Activated CD8-positive, alpha-beta T cell treated with anti-CD3 and anti-CD28 coated beads, Interleukin-2, amount 10 ng/mL, durations not matched to agents 7 days and 5 days (primary cell): ENCODE measurements around the gene TMEM167A. TPM values are rescaled to one million over a fixed set of nuclear protein-coding genes. Genes with fewer than 3 reads are reported as not detected.

Experiments used
- ATAC-seq: fragments of 150-1000 bp; cut with Tn5 transposase; one replicate; pipeline ENCODE4 v1.10.0; 2021; ENCODE audit warnings: moderate library complexity
- CTCF ChIA-PET: fragments of 350-600 bp; sonication (Branson Sonifier 250); formaldehyde crosslinking; loops from one replicate; lab custom pipeline; 2021; ENCODE audit warnings: antibody characterized with exemption; lab: Charles Lee
- POLR2A ChIA-PET: fragments of 350-600 bp; sonication (Branson Sonifier 250); formaldehyde crosslinking; loops from one replicate; lab custom pipeline; 2021; ENCODE audit warnings: antibody characterized with exemption; lab: Charles Lee
- DNase-seq: peaks from one replicate; pipeline ENCODE4 v3.0.0-alpha.2; 2020
- H3K27ac Mint-ChIP-seq: one replicate; pipeline ENCODE4 v1.8.0; 2021; ENCODE audit warnings: mild to moderate bottlenecking, mixed read lengths
- H3K27me3 Mint-ChIP-seq: one replicate; pipeline ENCODE4 v1.8.0; 2021; ENCODE audit warnings: low read depth, mixed read lengths
- H3K36me3 Mint-ChIP-seq: one replicate; pipeline ENCODE4 v1.8.0; 2021; ENCODE audit warnings: low read depth, mixed read lengths
- H3K4me1 Mint-ChIP-seq: one replicate; pipeline ENCODE4 v1.8.0; 2021; ENCODE audit warnings: low read depth, mixed read lengths
- H3K4me3 Mint-ChIP-seq: one replicate; pipeline ENCODE4 v1.8.0; 2021; ENCODE audit warnings: mild to moderate bottlenecking, mixed read lengths
- H3K9me3 Mint-ChIP-seq: one replicate; pipeline ENCODE4 v1.8.0; 2022; ENCODE audit warnings: mixed read lengths; ENCODE audit not compliant: insufficient read depth
- total RNA-seq, 2 experiments: library from RNA; stranded (reverse); gene quantifications; one replicate each; pipeline ENCODE4 v1.2.3, GENCODE V29; 2021

The TMEM167A gene
- total RNA-seq, result 10 to 100 TPM; 76.6 to 80.1 TPM

- H3K27me3 Mint-ChIP-seq, result no peaks in the 10 kb centered on the region
- H3K27ac Mint-ChIP-seq, result peak within 1 kb of the TSS; percentile 97
- H3K4me1 Mint-ChIP-seq, result peaks cover 41% of the 10 kb centered on the region
- CTCF ChIA-PET, result interaction anchor here (0.9 to 1.4 kb wide), 3 partner anchors 18 to 727 kb away, joined by 3 to 4 read pairs (median 4); no protein-coding TSS in a partner anchor
- POLR2A ChIA-PET, result interaction anchor here (0.6 to 1.6 kb wide), 11 partner anchors 11 to 542 kb away, joined by 3 to 6 read pairs (median 3); no protein-coding TSS in a partner anchor
- DNase-seq (peak; percentile 97), ATAC-seq (peak; percentile 100)
- H3K9me3 Mint-ChIP-seq, result no peaks in the 10 kb centered on the region
- H3K4me3 Mint-ChIP-seq, result peak within 1 kb of the TSS; percentile 90
- H3K36me3 Mint-ChIP-seq, result peaks cover 32% of the 10 kb centered on the region
Observed at GRCh38 chr5:83076742-83077661, at the start of gene TMEM167A, which contains the start of gene XRCC4. Gene TMEM167A (minus strand): TSS chr5:83077394. CDS start chr5:83077323, 71 bp downstream. Gene XRCC4 (plus strand): TSS chr5:83077547. CDS start chr5:83104920, 27,373 bp downstream.

- no peak overlapping the region for H3K27ac Mint-ChIP-seq
- no peaks in the 10 kb centered on the region for H3K4me1 Mint-ChIP-seq
- DNase-seq (no peak), ATAC-seq (no peak)
- ChIA-PET POLR2A (no interaction called here), CTCF (no interaction called here)
- H3K27me3 Mint-ChIP-seq, result no peaks in the 10 kb centered on the region
- H3K9me3 Mint-ChIP-seq, result no peaks in the 10 kb centered on the region
- no peak overlapping the region for H3K4me3 Mint-ChIP-seq
- H3K36me3 Mint-ChIP-seq, result peaks cover 13% of the 10 kb centered on the region
Observed at GRCh38 chr5:83126501-83126900, 49.3 kb upstream of the TMEM167A start.

GRCh38 chr5:83125560-83125959 lies 48.4 kb upstream of the TMEM167A start:
- Mint-ChIP-seq H3K27ac (no peak overlapping the region), H3K4me3 (no peak overlapping the region)
- CTCF ChIA-PET, result no interaction called here

GRCh38 chr5:83124593-83124992 lies 47.4 kb upstream of the TMEM167A start:
- Mint-ChIP-seq H3K9me3 (no peaks in the 10 kb centered on the region), H3K4me3 (no peak overlapping the region), H3K36me3 (peaks cover 11% of the 10 kb centered on the region), H3K4me1 (no peaks in the 10 kb centered on the region), H3K27ac (no peak overlapping the region), H3K27me3 (no peaks in the 10 kb centered on the region)
- DNase-seq, result no peak
- CTCF ChIA-PET, result no interaction called here
- no peak for ATAC-seq
- POLR2A ChIA-PET, result no interaction called here

More at GRCh38 chr5:83125560-83125959, 48.4 kb upstream of the TMEM167A start:
- no peaks in the 10 kb centered on the region for H3K27me3 Mint-ChIP-seq
- DNase-seq, result no peak
- no peaks in the 10 kb centered on the region for H3K4me1 Mint-ChIP-seq
- POLR2A ChIA-PET, result no interaction called here
- ATAC-seq, result no peak
- H3K9me3 Mint-ChIP-seq, result no peaks in the 10 kb centered on the region
- H3K36me3 Mint-ChIP-seq, result peaks cover 13% of the 10 kb centered on the region

GRCh38 chr5:83118976-83119375 lies 41.8 kb upstream of the TMEM167A start:
- Mint-ChIP-seq H3K9me3 (no peaks in the 10 kb centered on the region), H3K4me1 (no peaks in the 10 kb centered on the region), H3K27me3 (no peaks in the 10 kb centered on the region), H3K36me3 (peaks cover 20% of the 10 kb centered on the region), H3K4me3 (no peak overlapping the region), H3K27ac (no peak overlapping the region)
- POLR2A ChIA-PET, result no interaction called here
- ATAC-seq (no peak), DNase-seq (no peak)
- CTCF ChIA-PET, result interaction anchor here (0.9 kb wide), 1 partner anchor 12 kb away, joined by 3 read pairs; no protein-coding TSS in a partner anchor

- CTCF ChIA-PET, result interaction anchor here (0.9 kb wide), 1 partner anchor 12 kb away, joined by 3 read pairs; no protein-coding TSS in a partner anchor
- H3K27me3 Mint-ChIP-seq, result no peaks in the 10 kb centered on the region
- ATAC-seq, result no peak
- H3K27ac Mint-ChIP-seq, result no peak overlapping the region
- POLR2A ChIA-PET, result no interaction called here
- no peaks in the 10 kb centered on the region for H3K9me3 Mint-ChIP-seq
- no peaks in the 10 kb centered on the region for H3K4me1 Mint-ChIP-seq
- H3K36me3 Mint-ChIP-seq, result peaks cover 24% of the 10 kb centered on the region
- no peak overlapping the region for H3K4me3 Mint-ChIP-seq
- no peak for DNase-seq
Observed at GRCh38 chr5:83118471-83118870, 41.3 kb upstream of the TMEM167A start.

GRCh38 chr5:83115816-83116215 lies 38.6 kb upstream of the TMEM167A start:
- Mint-ChIP-seq H3K27me3 (no peaks in the 10 kb centered on the region), H3K36me3 (peaks cover 37% of the 10 kb centered on the region), H3K27ac (no peak overlapping the region), H3K9me3 (no peaks in the 10 kb centered on the region), H3K4me3 (no peak overlapping the region), H3K4me1 (no peaks in the 10 kb centered on the region)
- no peak for DNase-seq
- no peak for ATAC-seq
- POLR2A ChIA-PET, result no interaction called here
- CTCF ChIA-PET, result no interaction called here

- CTCF ChIA-PET, result interaction anchor here (0.5 kb wide), 1 partner anchor 34 kb away, joined by 3 read pairs; no protein-coding TSS in a partner anchor
- POLR2A ChIA-PET, result no interaction called here
- peaks cover 22% of the 10 kb centered on the region for H3K36me3 Mint-ChIP-seq
- H3K27me3 Mint-ChIP-seq, result no peaks in the 10 kb centered on the region
- H3K9me3 Mint-ChIP-seq, result no peaks in the 10 kb centered on the region
- no peaks in the 10 kb centered on the region for H3K4me1 Mint-ChIP-seq
- H3K27ac Mint-ChIP-seq, result no peak overlapping the region
- DNase-seq, result no peak
- no peak for ATAC-seq
- H3K4me3 Mint-ChIP-seq, result no peak overlapping the region
Observed at GRCh38 chr5:83109380-83109779, 32.2 kb upstream of the TMEM167A start.

- CTCF ChIA-PET, result interaction anchor here (1.2 kb wide), 1 partner anchor 23 kb away, joined by 3 read pairs; no protein-coding TSS in a partner anchor
- H3K27ac Mint-ChIP-seq, result no peak overlapping the region
- DNase-seq (no peak), ATAC-seq (no peak)
- POLR2A ChIA-PET, result no interaction called here
- peaks cover 12% of the 10 kb centered on the region for H3K36me3 Mint-ChIP-seq
- H3K4me1 Mint-ChIP-seq, result no peaks in the 10 kb centered on the region
- no peaks in the 10 kb centered on the region for H3K9me3 Mint-ChIP-seq
- no peaks in the 10 kb centered on the region for H3K27me3 Mint-ChIP-seq
- no peak overlapping the region for H3K4me3 Mint-ChIP-seq
Observed at GRCh38 chr5:83107692-83108420, 30.7 kb upstream of the TMEM167A start.

- no peaks in the 10 kb centered on the region for H3K27me3 Mint-ChIP-seq
- no peaks in the 10 kb centered on the region for H3K4me1 Mint-ChIP-seq
- DNase-seq (no peak), ATAC-seq (no peak)
- ChIA-PET CTCF (no interaction called here), POLR2A (no interaction called here)
- H3K4me3 Mint-ChIP-seq, result no peak overlapping the region
- H3K27ac Mint-ChIP-seq, result no peak overlapping the region
- no peaks in the 10 kb centered on the region for H3K9me3 Mint-ChIP-seq
- no peaks in the 10 kb centered on the region for H3K36me3 Mint-ChIP-seq
Observed at GRCh38 chr5:83104021-83104420, 26.8 kb upstream of the TMEM167A start.

GRCh38 chr5:83102364-83102980 lies 25.3 kb upstream of the TMEM167A start:
- Mint-ChIP-seq H3K4me3 (no peak overlapping the region), H3K9me3 (no peaks in the 10 kb centered on the region), H3K4me1 (no peaks in the 10 kb centered on the region), H3K27ac (no peak overlapping the region), H3K27me3 (no peaks in the 10 kb centered on the region), H3K36me3 (no peaks in the 10 kb centered on the region)
- CTCF ChIA-PET, result no interaction called here
- no peak for ATAC-seq
- POLR2A ChIA-PET, result no interaction called here
- no peak for DNase-seq
